K562 (cell line): ENCODE results near the gene GEMIN4.

Experiments
- ATF3 ChIP-seq, 2 experiments: fragments of 450-650 bp in 1 of 2; sonication (generic) in 1 of 2; formaldehyde crosslinking in 1 of 2; IDR thresholded peaks in 1 of 2; conservative IDR thresholded peaks in 1 of 2; 2 replicates each; pipeline versions ENCODE4 v1.6.1 to v1.8.1; 2016 to 2023; ENCODE audit warnings: mild to moderate bottlenecking in 2 of 2, moderate library complexity in 2 of 2, inconsistent platforms in 1 of 2, missing genetic modification reagents in 1 of 2
- CHD1 ChIP-seq: fragments of 200-600 bp; sonication (generic); IDR thresholded peaks from one replicate; pipeline ENCODE4 v1.6.1; 2012; ENCODE audit warnings: mild to moderate bottlenecking, moderate library complexity, low read length, inconsistent platforms
- CREB1 ChIP-seq, 2 experiments: sonication (generic) in 1 of 2; formaldehyde crosslinking in 1 of 2; IDR thresholded peaks; 2 replicates each; pipeline versions ENCODE4 v1.6.1 to v1.8.0; 2012 to 2022; ENCODE audit warnings: inconsistent platforms in 1 of 2, mild to moderate bottlenecking in 1 of 2, missing genetic modification reagents in 1 of 2, moderate library complexity in 1 of 2
- CTCF ChIP-seq, 3 experiments: IDR thresholded peaks in 2 of 3; conservative IDR thresholded peaks in 1 of 3; 2 replicates each; pipeline ENCODE4 v1.5.1; 2011 to 2012; ENCODE audit warnings: low read length in 3 of 3, mild to moderate bottlenecking in 3 of 3, control low read depth in 2 of 3, improper control_type of control experiment in 1 of 3, inconsistent platforms in 1 of 3, low read depth in 1 of 3, mixed read lengths in 1 of 3, moderate library complexity in 1 of 3; ENCODE audit not compliant: insufficient read depth in 2 of 3
- E2F6 ChIP-seq, 2 experiments: IDR thresholded peaks; 2 replicates each; pipeline ENCODE4 v1.6.1; 2011; ENCODE audit warnings: borderline replicate concordance in 1 of 2, control low read depth in 1 of 2, low read depth in 1 of 2, low read length in 1 of 2, mild to moderate bottlenecking in 1 of 2, mixed read lengths in 1 of 2, moderate library complexity in 1 of 2; ENCODE audit not compliant: insufficient read depth in 1 of 2, insufficient read length in 1 of 2, poor library complexity in 1 of 2, severe bottlenecking in 1 of 2; ENCODE audit errors: extremely low read depth in 1 of 2
- HINFP ChIP-seq: fragments of 450-650 bp; conservative IDR thresholded peaks from 2 replicates; pipeline ENCODE4 v1.6.1; 2016; ENCODE audit warnings: missing genetic modification characterization, low read depth, mild to moderate bottlenecking, control low read depth, missing compliant biosample characterization
- IRF2 ChIP-seq: sonication (generic); formaldehyde crosslinking; IDR thresholded peaks from 2 replicates; pipeline ENCODE4 v1.8.1; 2022; ENCODE audit warnings: mild to moderate bottlenecking, missing genetic modification reagents
- NR4A1 ChIP-seq, 2 experiments: fragments of 250-450 bp in 1 of 2; fragments of 450-650 bp in 1 of 2; sonication (Bioruptor Pico) in 1 of 2; IDR thresholded peaks; 2 replicates each; pipeline versions ENCODE4 v1.4.0 to v1.6.1; 2016 to 2020; ENCODE audit warnings: mild to moderate bottlenecking in 2 of 2, missing compliant biosample characterization in 1 of 2, missing genetic modification characterization in 1 of 2, moderate library complexity in 1 of 2
- POLR2A ChIP-seq: fragments of 450-650 bp; conservative IDR thresholded peaks from 2 replicates; pipeline ENCODE4 v1.6.1; 2016
- POLR2AphosphoS5 ChIP-seq: IDR thresholded peaks from 2 replicates; pipeline ENCODE4 v1.6.1; 2011; ENCODE audit warnings: mild to moderate bottlenecking, low read depth, low read length, moderate library complexity; ENCODE audit not compliant: control insufficient read depth, insufficient read depth
- SIX5 ChIP-seq, 2 experiments: IDR thresholded peaks; 2 replicates each; pipeline ENCODE4 v1.6.1; 2011; ENCODE audit warnings: low read length in 2 of 2, borderline replicate concordance in 1 of 2, low read depth in 1 of 2, mild to moderate bottlenecking in 1 of 2, moderate library complexity in 1 of 2; ENCODE audit not compliant: insufficient read depth in 1 of 2
- SMARCA5 ChIP-seq: fragments of 450-650 bp; IDR thresholded peaks from 2 replicates; pipeline ENCODE4 v1.6.1; 2016
- SRF ChIP-seq, 2 experiments: fragments of 250-450, 450-650 bp in 1 of 2; sonication (Bioruptor Pico) in 1 of 2; sonication (generic) in 1 of 2; formaldehyde crosslinking; IDR thresholded peaks; 2 replicates each; pipeline versions ENCODE4 v1.5.0 to v1.5.1; 2020 to 2022; ENCODE audit warnings: mild to moderate bottlenecking in 1 of 2, missing genetic modification reagents in 1 of 2
- ZFX ChIP-seq: sonication (generic); formaldehyde crosslinking; IDR thresholded peaks from 2 replicates; pipeline ENCODE4 v1.8.0; 2022; ENCODE audit warnings: mild to moderate bottlenecking, missing genetic modification reagents, moderate library complexity

- TF ChIP-seq ZFX (CRISPR knock-in tag) (no peak), CREB1 (IDR thresholded peaks at IDR 0.05) (no peak), CREB1 (CRISPR knock-in tag; IDR thresholded peaks at IDR 0.05) (no peak), SMARCA5 (no peak), NR4A1 (CRISPR knock-in tag; IDR thresholded peaks at IDR 0.05) (no peak), NR4A1 (tag; IDR thresholded peaks at IDR 0.05) (no peak), CTCF (IDR thresholded peaks at IDR 0.05 in 2 of 3, conservative IDR thresholded peaks at IDR 0.05 in 1 of 3; ENCODE audit: insufficient read depth in 2 of 3, low read depth in 1 of 3, low read length in 3 of 3) (no peak), POLR2AphosphoS5 (no peak), ATF3 (IDR thresholded peaks at IDR 0.05) (no peak), ATF3 (CRISPR knock-in tag; conservative IDR thresholded peaks at IDR 0.05) (no peak), POLR2A (no peak), CHD1 (no peak), HINFP (tag) (no peak), E2F6 (IDR thresholded peaks at IDR 0.05; ENCODE audit: borderline replicate concordance in 1 of 2, extremely low read depth in 1 of 2, insufficient read depth in 1 of 2, insufficient read length in 1 of 2, low read depth in 1 of 2, low read length in 1 of 2, poor library complexity in 1 of 2, severe bottlenecking in 1 of 2) (no peak), SRF (CRISPR knock-in tag; IDR thresholded peaks at IDR 0.05) (no peak), SIX5 (IDR thresholded peaks at IDR 0.05; ENCODE audit: borderline replicate concordance in 1 of 2, insufficient read depth in 1 of 2, low read depth in 1 of 2, low read length in 2 of 2) (no peak), IRF2 (no peak)
Observed at GRCh38 chr17:797236-797840, 45.3 kb upstream of the GEMIN4 start.
